DLD1 (cell line): Measurements from ENCODE around the gene RBM18.

Experiments
- in situ Hi-C: cut with HindIII; loops from 2 replicates; pipeline ENCODE4 v1.10.0; 2017; ENCODE audit warnings: low sequenced_read_pairs

The RBM18 gene

GRCh38 chr9:122206118-122207046 lies 58.3 kb downstream of the RBM18 start:
- in situ Hi-C loops: no loop called here

- in situ Hi-C loops: no loop called here
Measured at GRCh38 chr9:122205176-122205575, 59.5 kb downstream of the RBM18 start.

- in situ Hi-C loops: no loop called here
Measured at GRCh38 chr9:122204491-122204890, 60.1 kb downstream of the RBM18 start.

- in situ Hi-C loops: no loop called here
Measured at GRCh38 chr9:122204055-122204454, 60.6 kb downstream of the RBM18 start.

GRCh38 chr9:122202111-122202510 lies 62.5 kb downstream of the RBM18 start:
- in situ Hi-C loops: no loop called here

- in situ Hi-C loops: no loop called here
Measured at GRCh38 chr9:122201641-122202040, 63.0 kb downstream of the RBM18 start.

GRCh38 chr9:122200960-122201595 lies 63.6 kb downstream of the RBM18 start:
- in situ Hi-C loops: no loop called here

- in situ Hi-C loops: no loop called here
Measured at GRCh38 chr9:122197882-122198281, 66.8 kb downstream of the RBM18 start.

- in situ Hi-C loops: no loop called here
Measured at GRCh38 chr9:122197426-122197825, 67.2 kb downstream of the RBM18 start.

GRCh38 chr9:122195875-122196274 lies 68.8 kb downstream of the RBM18 start:
- in situ Hi-C loops: no loop called here

- in situ Hi-C loops: no loop called here
Measured at GRCh38 chr9:122193651-122194050, 71.0 kb downstream of the RBM18 start.

- in situ Hi-C loops: no loop called here
Measured at GRCh38 chr9:122192914-122193525, 71.6 kb downstream of the RBM18 start.

GRCh38 chr9:122192261-122192875 lies 72.3 kb downstream of the RBM18 start:
- in situ Hi-C loops: no loop called here

- in situ Hi-C loops: no loop called here
Measured at GRCh38 chr9:122191584-122191983, 73.1 kb downstream of the RBM18 start.

GRCh38 chr9:122190597-122191381 lies 73.9 kb downstream of the RBM18 start:
- in situ Hi-C loops: no loop called here

- in situ Hi-C loops: no loop called here
Measured at GRCh38 chr9:122188369-122188768, 76.3 kb downstream of the RBM18 start.
